NCI-H510A (cell line): ENCODE data around the gene GALR3.

ENCODE experiments used
- DNase-seq: peaks from one replicate; lab custom pipeline; 2025; lab: John Stamatoyannopoulos, UW

The GALR3 gene

DNA sequence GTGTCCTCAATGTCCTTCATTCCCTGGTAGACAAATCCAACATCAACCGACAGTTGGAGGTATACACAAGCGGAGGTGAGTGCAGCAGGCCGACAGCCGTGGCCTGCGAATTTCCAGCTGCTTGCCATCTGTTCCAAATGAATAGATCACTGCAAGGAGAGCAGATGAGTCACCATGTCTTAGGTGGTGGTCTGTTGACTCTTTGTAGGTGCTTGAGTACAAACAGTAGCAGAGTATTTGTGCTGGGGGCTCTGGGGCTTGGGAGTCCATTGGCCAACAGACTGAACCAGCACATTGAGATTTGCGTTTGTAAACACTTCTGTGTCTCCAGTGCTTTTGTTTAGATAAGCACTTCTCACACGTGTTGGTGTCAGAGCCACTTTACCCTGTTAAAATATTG lies 47.1 kb downstream of the GALR3 start:
- DNase-seq = no peak
